HCT116 (cell line): ENCODE measurements around the gene FKBP2.

ENCODE experiments used
- POLR2A ChIP-seq: IDR thresholded peaks from 2 replicates; pipeline ENCODE4 v1.7.0; 2011; ENCODE audit warnings: borderline replicate concordance; ENCODE audit not compliant: insufficient read depth, insufficient read length; ENCODE audit errors: extremely low read depth
- ZNF274 ChIP-seq: fragments of 200-500 bp; sonication (Bioruptor generic); IDR thresholded peaks from 2 replicates; pipeline ENCODE4 v1.6.1; 2014; ENCODE audit warnings: mild to moderate bottlenecking, low read depth, low read length, inconsistent platforms

DNA sequence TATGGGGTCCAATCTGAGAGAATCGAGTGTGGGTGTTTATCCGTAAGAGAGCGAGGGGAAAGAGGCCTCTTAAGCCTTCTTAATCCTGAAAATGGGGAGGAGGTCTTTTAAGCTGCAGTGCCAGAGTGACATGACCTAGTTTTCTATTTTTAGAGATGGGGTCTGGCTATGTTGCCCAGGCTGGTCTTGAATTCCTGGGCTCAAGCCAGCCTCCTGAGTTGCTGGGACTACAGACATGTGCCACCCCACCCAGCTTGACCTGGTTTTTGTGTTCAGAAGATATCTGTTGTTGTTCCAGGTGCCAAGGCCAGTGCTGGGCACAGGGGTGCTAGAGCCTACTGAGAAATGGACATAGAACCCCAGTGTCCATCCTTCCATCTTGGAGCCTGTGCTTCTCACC is 42.2 kb downstream of the FKBP2 start:
- no peak for TF ChIP-seq ZNF274
- TF ChIP-seq POLR2A, result no peak
